GM04504 (cell line): Measurements from ENCODE around the gene CELF2.

Experiments
- DNase-seq: peaks from one replicate; pipeline ENCODE4 v3.0.0-alpha.2; 2012; ENCODE audit warnings: low read depth

CELF2 gene

GRCh38 chr10:11276449-11276990, 258.8 kb downstream of the CELF2 start:
- DNase-seq: no peak

- no peak for DNase-seq
These were observed 261.6 kb downstream of the CELF2 start for GRCh38 chr10:11279314-11279713.

GRCh38 chr10:11280187-11280932, 262.7 kb downstream of the CELF2 start:
- no peak for DNase-seq

- no peak for DNase-seq
These were observed 264.5 kb downstream of the CELF2 start for GRCh38 chr10:11282156-11282555.

- DNase-seq: no peak
These were observed 265.0 kb downstream of the CELF2 start for GRCh38 chr10:11282661-11283060.

- no peak for DNase-seq
These were observed 266.8 kb downstream of the CELF2 start for GRCh38 chr10:11284291-11285085.

- no peak for DNase-seq
These were observed 267.5 kb downstream of the CELF2 start for GRCh38 chr10:11285171-11285570.

- no peak for DNase-seq
These were observed 268.7 kb downstream of the CELF2 start for GRCh38 chr10:11286261-11286852.

GRCh38 chr10:11288302-11288701, 270.6 kb downstream of the CELF2 start:
- no peak for DNase-seq

- DNase-seq: no peak
These were observed 272.7 kb downstream of the CELF2 start for GRCh38 chr10:11290156-11290890.

GRCh38 chr10:11292576-11293302, 275.1 kb downstream of the CELF2 start:
- DNase-seq: no peak

- DNase-seq: no peak
These were observed 275.7 kb downstream of the CELF2 start for GRCh38 chr10:11293332-11293731.

- no peak for DNase-seq
These were observed 277.3 kb downstream of the CELF2 start for GRCh38 chr10:11294831-11295450.

GRCh38 chr10:11295492-11295891, 277.8 kb downstream of the CELF2 start:
- no peak for DNase-seq

GRCh38 chr10:11297136-11297535, 279.5 kb downstream of the CELF2 start:
- no peak for DNase-seq

- DNase-seq: no peak
These were observed 280.4 kb downstream of the CELF2 start for GRCh38 chr10:11298116-11298515.

GRCh38 chr10:11299125-11299524, 281.5 kb downstream of the CELF2 start:
- no peak for DNase-seq

GRCh38 chr10:11300026-11300425, 282.4 kb downstream of the CELF2 start:
- no peak for DNase-seq

- DNase-seq: no peak
These were observed 282.9 kb downstream of the CELF2 start for GRCh38 chr10:11300563-11300962.

GRCh38 chr10:11301571-11302111, 284.0 kb downstream of the CELF2 start:
- DNase-seq: no peak

GRCh38 chr10:11302181-11302580, 284.5 kb downstream of the CELF2 start:
- DNase-seq: no peak
